Heart right ventricle (tissue), 16 donors: ENCODE measurements around the gene SCGB1D4. TPM values are rescaled to one million over a fixed set of nuclear protein-coding genes. Genes with fewer than 3 reads are reported as not detected.
"Not testable (repeated sequence)": the region's sequence is repeated elsewhere in the genome, so short reads cannot be mapped to it uniquely, and the experiment has no call there.

Experiments
- ATAC-seq, 8 donors: fragments of 200-7000 bp; cut with Tn5 transposase; one replicate each; pipeline ENCODE4 v1.9.1; 2020; ENCODE audit warnings: mild to moderate bottlenecking in 8 of 8, moderate library complexity in 8 of 8, moderate number of reproducible peaks in 1 of 8
- DNase-seq, 2 donors: peaks; one replicate each; pipeline ENCODE4 v3.0.0-alpha.2; 2020
- H3K27ac ChIP-seq, 10 donors: fragments of 200-600 bp; sonication (generic) in 2 of 10; one replicate each; pipeline versions ENCODE4 v1.5.0 to v1.8.0; 2020 to 2022; ENCODE audit warnings: mild to moderate bottlenecking in 3 of 10
- H3K27me3 ChIP-seq, 7 donors: fragments of 200-600 bp; one replicate each; pipeline ENCODE4 v1.8.0; 2021 to 2022; ENCODE audit warnings: mild to moderate bottlenecking in 2 of 7
- H3K36me3 ChIP-seq, 9 donors: fragments of 200-600 bp; sonication (generic) in 1 of 9; one replicate each; pipeline versions ENCODE4 v1.5.0 to v1.8.0; 2020 to 2022; ENCODE audit warnings: mild to moderate bottlenecking in 2 of 9
- H3K4me1 ChIP-seq, 9 donors: fragments of 200-600 bp; sonication (generic) in 1 of 9; one replicate each; pipeline versions ENCODE4 v1.5.0 to v1.8.0; 2020 to 2022; ENCODE audit warnings: mild to moderate bottlenecking in 4 of 9
- H3K4me3 ChIP-seq, 10 donors: fragments of 200-600 bp; sonication (generic) in 2 of 10; one replicate each; pipeline versions ENCODE4 v1.5.0 to v1.8.0; 2020 to 2022; ENCODE audit warnings: mild to moderate bottlenecking in 7 of 10, moderate library complexity in 2 of 10
- H3K9me3 ChIP-seq, 11 donors: fragments of 200-600 bp in 10 of 11; sonication (generic) in 2 of 11; one replicate each; pipeline versions ENCODE4 v1.5.0 to v1.8.0; 2013 to 2022; ENCODE audit warnings: mild to moderate bottlenecking in 2 of 11, control low read depth in 1 of 11, moderate library complexity in 1 of 11
- CTCF ChIP-seq, 9 donors: fragments of 200-600 bp; sonication (generic) in 2 of 9; IDR thresholded peaks; one replicate each; pipeline versions ENCODE4 v1.5.0 to v1.8.0; 2021 to 2022; ENCODE audit warnings: antibody characterized with exemption in 9 of 9, mild to moderate bottlenecking in 5 of 9, moderate library complexity in 1 of 9
- WGBS, 2 donors: extraction: QIAGEN DNeasy Blood & Tissue Kit; methylation state at CpG; one replicate each; pipeline ENCODE4 v1.1.7; 2013; ENCODE audit warnings: inconsistent platforms in 1 of 2; 5-methylcytosine and 5-hydroxymethylcytosine counted together
- intact Hi-C, 10 donors: fragments of 100-400 bp; cut with DNase I; formaldehyde crosslinking; loops; one replicate each; pipeline versions ENCODE4 v1.11.1 to v1.14.2; 2022
- polyA plus RNA-seq, 2 donors: library from polyadenylated mRNA; stranded (reverse); fragments of 200-250 nt; gene quantifications; one replicate each; pipeline ENCODE4 v1.2.3, GENCODE V29; 2013
- total RNA-seq, 10 donors: library from RNA; stranded (reverse); fragmentation: NEBNext Ultra II Directional in 3 of 10; extraction: Animal tissue kit (Norgen Biotek cat#: 25700) in 3 of 10; gene quantifications; one replicate each; pipeline versions ENCODE4 v1.2.1 to v1.2.4, GENCODE V29; 2021 to 2023
- donor health status: Arrhythmogenic right ventricular cardiomyopathy.
- donor health status: ischemic (EF 13 %, LVEDD 7.1; RV severe dilation, severe dysfunction).
- donor health status: healthy with polysubstance abuse.
- donor health status: DM: no; HTN: yes; CAD: no.
- donor health status: DM: no; HTN: no; CAD: no.
- donor health status: ischemic (EF 25% LVEDD 6.9; RV normal size, moderate dysfunction).
- donor health status: ischemic (EF 25% LVEDD 5.7; RV mildly dilated, moderate dysfunction).
- donor health status: healthy.
- donor health status: DM: yes; HTN: yes; CAD: no.
- donor health status: Ischemic cardiomyopathy.
- donor health status: ischemic (EF 35%, LVEDD 5.7; RV mildly dilated, moderate dysfunction).
- donor health status: nonischemic (EF 11% LVEDD 7.7; RV severe dilation, severe dysfunction).
- donor health status: DM: yes; HTN: yes; CAD: no.
- donor health status: PGD.
- donor health status: ischemic (EF 29% LVEDD 5.4; RV normal size, mild dysfunction).
- donor health status: nonischemic (EF 23%, LVEDD 6.1; RV moderate dilation, normal function).

The SCGB1D4 gene
- total and polyA plus RNA-seq, 12 donors = not detected

DNA sequence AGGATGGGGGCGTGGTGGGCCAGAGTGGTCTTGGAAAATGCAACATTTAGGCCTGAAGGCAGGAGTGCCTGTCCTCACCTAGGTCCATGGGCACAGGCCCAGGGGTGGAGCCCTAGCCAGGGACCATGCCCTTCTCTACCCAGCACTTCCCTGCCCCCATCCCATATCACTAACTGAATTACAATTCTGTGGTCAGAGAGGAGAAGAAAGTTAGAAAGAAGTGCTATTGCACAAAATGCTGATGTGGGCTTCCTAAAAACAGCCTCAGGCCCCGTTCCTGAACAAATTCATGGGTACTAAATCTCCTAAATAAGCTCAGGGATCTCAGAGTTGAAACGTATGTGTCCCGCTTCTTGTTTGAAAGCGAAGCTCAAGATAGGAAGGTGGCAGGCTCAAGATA is 34.9 kb upstream of the SCGB1D4 start:
- no peaks in the 10 kb centered on the region for H3K9me3 ChIP-seq
- no peak overlapping the region for H3K4me3 ChIP-seq
- peaks cover 0 to 31% (median 0%) of the 10 kb centered on the region in 7 donors for H3K27me3 ChIP-seq
- intact Hi-C loops = no loop called here
- no peak for TF ChIP-seq CTCF (IDR thresholded peaks at IDR 0.05)
- H3K27ac ChIP-seq = no peak overlapping the region
- WGBS, 2 donors = 72 to 80% methylated on average over 5 of the region's 5 CpGs
- no peaks in the 10 kb centered on the region for H3K36me3 ChIP-seq
- ATAC-seq = no peak
- H3K4me1 ChIP-seq = peaks cover 0 to 41% (median 6%) of the 10 kb centered on the region in 9 donors
- DNase-seq = no peak

DNA sequence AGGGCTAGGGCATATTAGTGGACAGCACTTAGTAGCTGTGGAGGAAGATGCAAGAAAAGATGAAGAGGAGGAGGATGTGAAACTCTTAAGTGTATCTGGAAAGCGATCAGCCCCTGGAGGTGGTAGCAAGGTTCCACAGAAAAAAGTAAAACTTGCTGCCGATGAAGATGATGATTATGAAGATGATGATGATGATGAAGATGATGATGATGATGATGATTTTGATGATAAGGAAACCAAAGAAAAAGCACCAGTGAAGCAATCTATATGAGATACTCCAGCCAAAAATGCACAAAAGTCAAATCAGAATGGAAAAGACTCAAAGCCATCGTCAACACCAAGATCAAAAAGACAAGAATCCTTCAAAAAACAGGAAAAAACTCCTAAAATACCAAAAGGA is 32.4 kb upstream of the SCGB1D4 start:
- H3K4me3 ChIP-seq, ATAC-seq, H3K9me3 ChIP-seq, intact Hi-C loops, H3K36me3 ChIP-seq, DNase-seq, H3K27ac ChIP-seq: not testable (repeated sequence)
- H3K27me3 ChIP-seq = peaks cover 0 to 31% (median 0%) of the 10 kb centered on the region in 7 donors
- WGBS, 2 donors = 75 to 91% methylated on average over 3 of the region's 3 CpGs
- H3K4me1 ChIP-seq = peaks cover 0 to 30% (median 0%) of the 10 kb centered on the region in 9 donors

- H3K36me3 ChIP-seq, H3K9me3 ChIP-seq, ATAC-seq, H3K27ac ChIP-seq, H3K4me3 ChIP-seq, DNase-seq, intact Hi-C loops: not testable (repeated sequence)
- peaks cover 0 to 27% (median 10%) of the 10 kb centered on the region in 7 donors for H3K27me3 ChIP-seq
- H3K4me1 ChIP-seq = peaks cover 0 to 19% (median 0%) of the 10 kb centered on the region in 9 donors
- 86 to 92% methylated on average over 14 of the region's 14 CpGs for WGBS, 2 donors
Measured at GRCh38 chr11:62327541-62327940, 28.7 kb upstream of the SCGB1D4 start.

GRCh38 chr11:62326719-62327118 is 27.8 kb upstream of the SCGB1D4 start:
- ATAC-seq, H3K9me3 ChIP-seq, H3K27ac ChIP-seq, intact Hi-C loops, H3K36me3 ChIP-seq, DNase-seq, H3K4me3 ChIP-seq: not testable (repeated sequence)
- Histone ChIP-seq H3K4me1 (peaks cover 0 to 19% (median 0%) of the 10 kb centered on the region in 9 donors), H3K27me3 (peaks cover 0 to 27% (median 11%) of the 10 kb centered on the region in 7 donors)
- WGBS, 2 donors = 36 to 39% methylated on average over 6 of the region's 6 CpGs

- H3K4me3 ChIP-seq, H3K36me3 ChIP-seq, H3K27ac ChIP-seq, H3K9me3 ChIP-seq, intact Hi-C loops, DNase-seq, ATAC-seq: not testable (repeated sequence)
- WGBS, 2 donors = 71 to 79% methylated on average over 5 of the region's 5 CpGs
- peaks cover 0 to 16% (median 0%) of the 10 kb centered on the region in 9 donors for H3K4me1 ChIP-seq
- peaks cover 0 to 29% (median 12%) of the 10 kb centered on the region in 7 donors for H3K27me3 ChIP-seq
Measured at GRCh38 chr11:62325781-62326180, 26.9 kb upstream of the SCGB1D4 start.

DNA sequence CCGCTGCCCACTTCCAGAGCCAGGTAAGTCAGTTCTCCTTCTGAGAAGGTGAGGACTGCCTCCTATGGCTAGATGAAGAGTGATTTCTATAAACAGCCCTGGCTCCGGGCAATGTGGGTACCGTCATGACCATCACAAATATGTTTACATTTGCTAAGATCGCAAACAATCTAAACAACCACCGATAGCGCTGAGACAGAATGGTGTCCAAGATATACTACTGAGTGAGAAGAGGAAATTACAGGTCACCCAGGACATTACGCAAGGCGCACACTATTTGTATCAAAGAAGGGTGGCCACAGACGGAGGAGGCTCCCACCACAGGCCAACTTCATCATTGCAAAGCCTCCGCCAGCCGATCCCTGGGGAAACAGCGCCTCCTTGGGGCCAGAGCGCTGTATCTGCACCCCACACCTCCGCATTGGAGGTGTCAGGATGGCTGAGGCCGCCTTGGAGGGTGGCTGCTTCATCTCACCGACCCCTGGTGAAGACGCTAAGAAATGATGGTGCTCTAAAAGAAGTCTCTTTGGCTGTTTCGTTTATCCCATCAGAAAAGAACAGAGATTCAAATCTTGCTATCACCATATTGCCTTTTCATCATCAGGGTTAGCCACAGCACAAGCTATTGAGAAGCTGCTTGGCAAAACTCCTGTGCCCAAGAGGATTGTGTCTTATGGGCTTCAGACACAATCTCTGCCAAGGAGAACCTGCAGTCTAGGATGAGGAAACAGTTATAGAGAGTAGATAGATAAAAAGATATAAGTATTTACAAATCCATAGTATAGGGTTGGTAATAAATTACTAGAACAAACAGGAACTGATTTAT is 26.1 kb upstream of the SCGB1D4 start:
- peaks cover 0 to 9% (median 0%) of the 10 kb centered on the region in 9 donors for H3K4me1 ChIP-seq
- TF ChIP-seq CTCF (IDR thresholded peaks at IDR 0.05) = peak in 7 of 9 donors; percentile 11 to 78 (median 54)
- peaks cover 0 to 27% (median 12%) of the 10 kb centered on the region in 7 donors for H3K27me3 ChIP-seq
- no peaks in the 10 kb centered on the region for H3K36me3 ChIP-seq
- H3K9me3 ChIP-seq = no peaks in the 10 kb centered on the region
- intact Hi-C loops = no loop called here
- H3K4me3 ChIP-seq = no peak overlapping the region
- peak in 1 of 8 donors; percentile 56 for ATAC-seq
- 28 to 39% methylated on average over 18 of the region's 18 CpGs for WGBS, 2 donors
- no peak overlapping the region for H3K27ac ChIP-seq
- DNase-seq = peak in 1 of 2 donors; percentile 52
